SH-SY5Y (cell line): ENCODE measurements around the gene KRTAP23-1.

Experiments used
- GATA2 ChIP-seq: IDR thresholded peaks from 2 replicates; pipeline ENCODE4 v1.6.1; 2011; ENCODE audit warnings: mild to moderate bottlenecking, low read depth, low read length
- GATA3 ChIP-seq: IDR thresholded peaks from 2 replicates; pipeline ENCODE4 v1.6.1; 2011; ENCODE audit warnings: low read depth, mild to moderate bottlenecking, low read length, moderate library complexity

Gene KRTAP23-1, protein sequence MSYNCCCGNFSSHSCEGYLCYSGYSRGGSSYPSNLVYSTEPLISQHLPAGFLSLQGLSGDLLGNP

DNA sequence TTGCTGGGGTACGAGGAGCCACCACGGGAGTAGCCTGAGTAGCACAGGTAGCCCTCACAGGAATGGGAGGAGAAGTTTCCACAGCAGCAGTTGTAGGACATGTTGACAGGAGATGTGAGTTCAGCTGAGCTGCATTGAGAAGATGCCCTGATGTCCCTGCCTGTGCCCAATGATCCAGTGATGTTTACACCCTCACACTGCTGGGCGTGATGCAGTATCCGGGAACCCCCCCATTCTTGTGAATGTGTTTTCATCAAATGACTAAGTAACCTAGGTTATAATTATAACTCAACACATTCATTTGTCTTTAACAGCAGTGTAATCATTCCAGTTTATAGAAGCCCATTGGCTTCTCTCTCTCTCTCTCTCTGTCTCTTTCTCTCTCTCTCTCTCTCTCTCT lies at the start of gene KRTAP23-1:
Gene KRTAP23-1 (minus strand): TSS at position 101 of the 400 bp plus-strand sequence. CDS start 0 bp downstream, at position 101.
- TF ChIP-seq GATA3 (no peak), GATA2 (no peak)

DNA sequence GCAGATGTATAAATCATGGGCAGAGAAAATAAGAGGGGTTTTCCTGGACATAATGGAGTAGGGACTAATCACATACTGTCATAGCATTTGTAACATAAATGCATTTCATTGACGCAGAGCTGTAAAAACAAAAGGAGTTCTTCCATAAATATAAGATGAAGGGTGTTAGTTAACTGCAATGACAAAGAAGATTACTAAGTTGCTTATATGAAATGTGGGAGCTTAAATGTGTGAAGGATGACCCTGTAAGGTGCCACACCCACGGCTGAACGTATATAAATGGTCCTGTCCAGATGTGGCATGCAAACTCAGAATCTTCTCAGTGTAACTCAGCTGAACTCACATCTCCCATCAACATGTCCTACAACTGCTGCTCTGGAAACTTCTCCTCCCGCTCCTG lies 47.3 kb upstream of the KRTAP23-1 start, which contains the start of gene KRTAP13-1:
Gene KRTAP13-1 (plus strand): TSS at position 301 of the 400 bp plus-strand sequence. CDS start 56 bp downstream, at position 357.
- TF ChIP-seq GATA3 (no peak), GATA2 (no peak)

DNA sequence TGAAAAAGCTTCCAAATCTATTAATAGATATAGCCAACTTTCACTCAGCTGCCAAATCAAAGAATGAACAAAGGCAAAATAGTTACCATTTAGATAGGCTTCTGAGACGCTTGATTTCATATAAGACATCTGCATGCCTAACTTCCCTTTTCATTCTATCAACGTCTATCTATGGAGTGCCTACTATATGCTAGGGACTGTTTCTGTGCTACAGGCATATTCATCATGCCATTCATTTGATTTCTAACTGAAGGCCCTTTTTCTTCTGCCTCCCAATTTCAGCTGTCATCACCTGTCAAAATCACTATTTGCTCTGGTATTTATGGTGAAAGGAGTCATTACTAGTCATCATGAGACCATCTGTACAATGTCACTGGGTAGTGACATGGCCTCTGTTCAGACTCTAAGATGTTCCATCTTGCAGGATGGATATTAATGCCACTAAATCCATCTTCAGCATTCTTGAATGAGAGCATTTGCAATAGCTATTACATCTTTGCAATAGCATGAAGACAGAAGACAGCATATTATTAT lies 43.2 kb upstream of the KRTAP23-1 start:
- TF ChIP-seq GATA2 (no peak), GATA3 (no peak)

DNA sequence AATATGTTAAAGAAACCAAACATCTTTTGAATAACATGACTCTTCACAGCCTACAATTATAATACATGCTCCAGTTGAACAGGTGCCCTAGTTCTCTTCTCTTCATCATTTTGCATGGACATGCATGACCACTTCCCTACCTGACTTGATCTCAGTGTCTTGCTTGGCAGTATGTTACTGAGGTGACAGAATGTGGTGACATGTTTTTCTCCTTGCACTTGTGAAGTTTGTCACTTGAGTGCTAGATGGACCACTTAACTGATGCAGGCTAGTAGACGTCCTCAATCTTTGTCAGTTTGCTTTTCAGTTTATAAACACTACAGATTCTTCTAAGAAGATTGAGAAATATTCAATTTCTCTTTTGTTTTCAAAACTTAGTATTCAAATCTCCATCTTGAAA lies 33.8 kb upstream of the KRTAP23-1 start:
- TF ChIP-seq GATA3: no peak
- TF ChIP-seq GATA2: no peak

DNA sequence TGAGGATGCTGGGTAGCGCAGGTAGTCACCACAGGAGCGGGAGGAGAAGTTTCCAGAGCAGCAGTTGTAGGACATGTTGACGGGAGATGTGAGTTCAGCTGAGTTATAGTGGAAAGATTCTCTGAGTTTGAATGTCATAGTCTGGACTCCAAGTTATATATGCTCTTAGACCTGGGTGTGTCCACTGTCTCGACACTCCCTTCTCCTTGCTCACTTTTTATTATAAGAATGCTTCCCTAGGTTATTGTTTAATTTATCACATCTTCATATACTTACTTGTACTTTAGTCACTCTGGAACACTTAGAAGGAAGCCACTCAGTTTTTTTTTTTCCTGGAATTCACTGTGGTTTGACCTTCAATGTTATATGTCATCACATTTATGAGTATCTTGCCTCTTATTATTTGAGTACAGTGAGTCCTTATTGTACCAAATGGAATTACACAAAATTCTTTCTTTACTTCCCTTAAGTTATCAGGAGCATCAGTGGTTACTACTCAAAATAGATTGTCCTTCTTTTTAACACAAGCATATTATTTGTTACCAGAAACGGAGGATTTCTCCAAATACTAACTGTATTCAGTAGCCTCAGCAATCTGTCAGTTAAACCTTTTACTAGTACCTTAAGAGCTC lies 23.8 kb upstream of the KRTAP23-1 start, which contains the start of gene KRTAP13-2:
Gene KRTAP13-2 (minus strand): TSS at position 133 of the 632 bp plus-strand sequence. CDS start 58 bp downstream, at position 75.
- TF ChIP-seq GATA3: no peak
- no peak for TF ChIP-seq GATA2

DNA sequence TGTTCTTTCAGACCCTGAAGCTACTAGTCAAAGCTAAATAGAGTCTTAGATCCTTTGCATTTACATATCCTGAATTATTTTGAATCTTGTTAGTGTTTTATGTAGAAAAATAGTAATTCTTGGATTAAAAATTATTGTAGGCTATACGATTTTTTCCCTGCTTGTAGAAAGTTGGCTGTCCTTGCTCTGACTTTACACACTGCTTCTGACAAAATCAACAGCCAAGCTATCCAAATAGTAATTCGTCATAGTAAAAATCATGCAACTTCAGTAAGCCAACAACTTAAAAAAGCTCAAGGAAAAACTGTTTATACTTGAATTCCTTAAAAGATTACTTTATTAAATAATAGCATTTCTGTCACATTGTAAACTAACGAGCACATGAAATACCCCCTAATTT lies 7.5 kb upstream of the KRTAP23-1 start:
- TF ChIP-seq GATA3: no peak
- TF ChIP-seq GATA2: no peak

DNA sequence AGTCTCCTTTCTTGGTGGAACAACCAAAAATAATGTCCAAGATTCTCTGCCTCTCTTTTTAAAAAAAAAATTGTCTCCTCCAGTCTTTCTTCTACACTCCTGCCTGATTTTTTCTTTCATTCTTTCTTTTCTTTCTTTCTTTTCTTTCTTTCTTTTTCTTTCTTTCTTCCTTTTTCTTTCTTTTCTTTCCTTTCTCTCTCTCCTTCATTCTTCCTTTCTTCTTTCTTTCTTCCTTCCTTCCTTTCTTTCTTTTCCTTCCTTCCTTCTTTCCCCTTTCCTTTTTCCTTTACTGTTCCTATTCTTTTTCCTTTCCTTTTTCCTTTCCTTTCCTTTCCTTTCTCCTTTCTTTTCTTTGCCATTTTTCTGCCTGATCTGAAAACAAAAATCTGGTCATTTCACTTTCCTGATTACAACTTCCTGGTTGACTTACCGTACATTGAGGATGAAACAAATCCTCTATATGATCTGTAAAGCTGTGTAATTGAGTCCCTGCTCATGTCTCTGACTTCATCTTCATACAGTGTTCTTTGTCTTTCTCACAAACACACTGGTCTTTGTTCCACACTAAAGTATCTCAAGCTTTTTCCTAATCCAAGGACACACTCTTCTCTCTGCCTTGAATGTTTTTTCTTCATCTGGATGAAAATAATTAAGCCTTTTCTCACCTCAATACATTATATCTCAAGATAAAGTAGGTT lies 6.1 kb upstream of the KRTAP23-1 start:
- TF ChIP-seq GATA2: no peak

DNA sequence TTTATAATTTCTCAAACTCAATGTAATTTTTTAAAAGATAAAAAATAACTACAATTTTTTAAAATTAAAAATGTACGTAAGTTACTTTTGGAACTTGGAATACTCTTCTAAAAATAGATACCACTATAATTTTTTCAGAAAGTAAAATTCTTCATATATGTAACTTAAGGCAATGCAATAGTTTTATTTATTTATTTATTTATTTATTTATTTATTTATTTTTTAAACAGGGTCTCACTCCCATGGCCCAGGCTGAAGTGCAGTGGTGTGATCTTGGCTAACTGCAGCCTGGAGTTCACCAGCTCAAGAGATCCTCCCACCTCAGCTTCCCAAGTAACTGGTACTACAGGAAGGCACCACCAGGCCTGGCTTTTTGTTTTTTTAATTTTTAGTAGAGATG lies 3.1 kb upstream of the KRTAP23-1 start:
- TF ChIP-seq GATA2 (no peak), GATA3 (no peak)

DNA sequence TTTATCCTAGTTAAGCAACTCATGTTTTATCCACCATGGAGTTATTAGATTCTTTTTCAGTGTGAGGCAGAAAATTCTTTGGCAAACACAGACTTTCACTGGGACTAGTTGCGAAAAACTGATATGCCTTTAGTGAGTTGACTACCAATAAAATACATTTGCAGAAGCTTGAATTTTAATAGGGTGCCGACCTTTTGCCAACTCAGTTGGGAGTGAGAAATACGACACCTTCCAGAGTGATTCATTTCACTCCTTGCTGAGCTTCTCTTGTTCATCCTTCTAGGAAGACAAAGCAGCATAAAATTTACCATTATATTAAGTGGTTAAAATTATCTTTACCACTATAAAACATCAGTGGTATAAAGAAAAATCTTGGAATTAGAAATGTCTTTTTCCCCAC lies 1.2 kb upstream of the KRTAP23-1 start:
- no peak for TF ChIP-seq GATA2
- TF ChIP-seq GATA3: no peak

DNA sequence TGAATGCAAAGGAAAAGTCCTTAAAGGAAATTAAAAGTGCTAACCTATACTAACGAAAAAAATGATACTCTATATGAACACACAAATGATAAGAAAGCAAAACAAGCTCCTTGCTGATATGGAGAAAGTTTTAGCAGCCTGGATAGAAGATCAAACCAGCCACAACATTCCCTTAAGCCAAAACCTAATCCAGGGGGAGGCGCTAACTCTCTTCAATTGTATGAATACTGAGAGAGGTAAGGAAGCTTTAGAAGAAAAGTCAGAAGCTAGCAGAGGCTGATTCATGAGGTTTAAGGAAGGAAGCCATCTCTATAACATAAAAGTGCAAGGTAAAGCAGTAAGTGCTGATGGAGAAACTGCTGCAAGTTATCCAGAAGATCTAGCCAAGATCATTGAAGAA lies 3.4 kb downstream of the KRTAP23-1 start:
- TF ChIP-seq GATA3 (no peak), GATA2 (no peak)

DNA sequence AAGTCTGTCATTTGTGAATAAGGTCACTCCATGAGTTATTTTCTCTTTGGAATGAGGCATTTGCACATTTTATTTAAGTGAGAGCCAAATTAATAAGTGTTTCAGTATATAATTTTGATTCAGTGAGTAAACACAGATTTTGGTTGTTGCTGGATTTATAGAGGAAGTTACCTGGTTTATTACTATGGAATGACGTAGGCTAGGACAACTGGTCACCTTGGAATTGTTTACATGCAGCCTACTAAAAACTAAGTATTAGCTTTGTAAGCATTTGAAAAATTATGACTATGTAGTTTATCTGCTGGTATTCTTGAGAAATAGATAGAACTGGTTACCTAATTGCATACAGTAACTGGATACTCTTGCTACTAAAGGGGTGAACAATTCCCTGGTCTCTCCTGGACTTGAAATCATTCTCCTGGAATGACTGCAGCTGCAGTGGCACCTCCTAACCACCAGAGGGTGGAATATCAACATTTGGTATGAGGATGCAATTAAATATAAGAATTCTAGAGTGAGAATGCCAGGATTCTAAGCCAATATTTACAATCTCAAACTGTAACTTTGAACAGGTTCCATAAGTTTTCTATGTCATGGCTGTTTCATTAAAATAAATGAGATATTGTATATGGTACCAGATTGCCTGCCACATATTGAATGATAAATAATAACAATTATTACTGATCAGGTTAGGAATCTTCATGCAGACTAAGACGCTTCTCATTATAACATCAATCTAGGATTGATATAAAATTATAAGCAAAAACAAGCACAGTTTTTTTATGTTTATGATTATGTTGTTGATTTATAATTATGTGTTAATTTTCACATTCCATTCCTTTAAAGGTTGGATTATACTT lies 7.5 kb downstream of the KRTAP23-1 start:
- TF ChIP-seq GATA3: no peak
- no peak for TF ChIP-seq GATA2

DNA sequence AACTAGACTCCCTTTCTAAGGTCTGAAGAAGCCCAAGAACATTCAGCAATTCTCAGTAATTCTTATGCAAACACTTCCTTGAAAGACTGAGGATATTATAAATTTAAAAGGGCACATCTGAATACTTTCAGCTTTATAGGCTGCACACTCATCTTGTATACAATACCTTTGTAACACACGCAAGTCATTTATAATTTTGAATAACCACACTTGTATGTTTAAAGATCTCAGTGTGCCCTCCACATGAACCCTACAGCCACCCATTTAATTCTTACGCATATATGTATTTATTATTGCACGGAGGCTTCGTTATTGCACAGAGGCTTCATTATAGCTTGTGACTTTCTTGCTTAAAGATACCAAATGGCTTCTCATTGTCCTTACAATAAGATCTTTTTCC lies 9.7 kb downstream of the KRTAP23-1 start:
- no peak for TF ChIP-seq GATA3
- TF ChIP-seq GATA2: no peak

DNA sequence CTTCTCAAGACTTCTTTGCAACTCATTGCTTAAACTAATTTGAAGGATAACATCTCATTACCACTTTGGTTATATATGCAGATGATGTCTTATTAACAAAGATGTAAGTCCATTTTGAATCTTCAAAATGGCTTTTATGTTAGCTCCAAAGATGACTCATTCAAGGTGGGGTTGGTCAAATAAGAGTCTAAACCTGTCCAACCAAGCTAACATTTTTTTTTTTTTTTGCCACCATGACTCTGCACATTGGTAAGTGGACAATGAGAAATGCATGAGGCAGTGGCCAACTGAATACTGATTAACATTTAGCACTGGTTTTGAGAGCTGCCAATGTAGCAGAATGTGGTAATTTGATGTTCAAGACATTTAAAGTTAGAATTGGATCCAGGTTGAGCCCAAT lies 10.6 kb downstream of the KRTAP23-1 start:
- TF ChIP-seq GATA3 (no peak), GATA2 (no peak)

DNA sequence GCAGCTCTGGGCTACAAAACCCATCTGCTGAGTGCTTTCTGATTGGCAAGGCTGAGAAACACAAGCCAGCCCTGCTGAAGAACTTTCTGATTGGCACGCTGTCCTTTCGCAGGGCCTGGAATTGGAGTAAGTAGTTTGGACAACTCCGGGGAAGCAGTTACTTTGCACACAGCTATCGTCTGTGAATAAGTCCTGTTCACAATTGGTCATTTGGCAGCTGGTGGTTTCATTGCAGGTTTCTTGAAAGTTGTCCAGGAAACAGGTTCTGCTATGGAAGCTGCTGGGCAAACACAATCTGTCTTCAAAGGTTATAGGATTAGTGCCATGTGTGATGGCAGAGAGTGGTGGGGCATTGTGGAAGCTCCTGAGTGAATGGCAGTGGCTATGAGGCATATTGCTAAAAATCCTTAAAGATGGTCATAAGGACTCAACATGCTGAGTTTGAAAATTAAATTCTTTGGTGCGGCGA lies 11.1 kb downstream of the KRTAP23-1 start, which contains the start of gene KRTAP27-1:
Gene KRTAP27-1 (minus strand): TSS at position 419 of the 469 bp plus-strand sequence. CDS start 26 bp downstream, at position 393.
- no peak for TF ChIP-seq GATA2
- no peak for TF ChIP-seq GATA3
